ENCODE data around the gene PDIA5.

DNA sequence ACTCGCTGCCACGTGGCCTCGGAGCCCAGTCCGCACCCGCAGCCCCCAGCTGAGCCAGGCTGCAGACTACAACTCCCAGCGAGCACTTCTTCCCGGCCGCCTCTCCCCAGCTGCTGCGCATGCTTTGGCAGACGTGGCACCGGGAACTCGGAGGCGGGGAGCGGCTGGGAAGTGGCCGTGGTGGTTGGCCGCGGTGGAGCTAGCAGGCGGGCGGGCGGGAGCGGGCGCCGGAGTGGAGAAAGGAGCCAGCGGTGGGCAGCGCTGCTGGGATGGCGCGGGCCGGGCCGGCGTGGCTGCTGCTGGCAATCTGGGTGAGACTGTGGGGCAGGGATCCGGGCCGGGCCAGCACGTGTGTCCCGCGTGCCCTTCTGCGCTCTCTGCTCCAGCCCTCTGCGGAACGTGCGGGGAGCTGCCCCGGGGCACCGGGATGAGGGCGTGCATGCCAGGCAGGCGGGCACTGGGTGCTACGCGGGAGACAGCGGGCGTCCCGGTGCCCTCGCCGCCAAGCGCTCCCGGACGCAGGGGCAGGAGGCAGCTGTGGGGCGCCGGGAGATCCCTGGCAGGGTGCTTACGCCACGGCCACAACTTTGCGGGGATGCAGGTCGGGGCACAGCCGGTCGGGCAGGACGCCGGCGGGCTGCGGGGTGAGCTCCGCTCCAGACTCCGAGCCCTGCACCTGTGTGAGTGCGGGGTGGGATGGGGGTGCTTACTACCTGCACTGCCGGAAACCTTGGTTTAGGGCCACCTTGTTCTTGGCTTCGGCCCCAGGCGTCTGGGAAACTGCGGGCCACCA lies at the start of gene PDIA5:
- TF ChIP-seq SUZ12 (IDR thresholded peaks at IDR 0.05; ENCODE audit: extremely low read depth, insufficient read depth, insufficient read length) (no peak), YY1 (IDR thresholded peaks at IDR 0.05; ENCODE audit: insufficient read depth, insufficient read length) (no peak)
